Suprapubic skin (tissue), 4 donors: ENCODE data around the gene KDM4B.

ENCODE experiments used
- CTCF ChIP-seq, 2 donors: fragments of 200-600 bp in 1 of 2; fragments of 450-650 bp in 1 of 2; sonication (generic) in 1 of 2; IDR thresholded peaks; one replicate each; pipeline ENCODE4 v1.5.1; 2016 to 2019; ENCODE audit warnings: antibody characterized with exemption in 2 of 2, mild to moderate bottlenecking in 1 of 2, moderate library complexity in 1 of 2
- EP300 ChIP-seq: sonication (generic); formaldehyde crosslinking; IDR thresholded peaks from one replicate; pipeline ENCODE4 v1.6.1; 2017; ENCODE audit warnings: antibody characterized with exemption
- POLR2A ChIP-seq, 2 donors: fragments of 450-650 bp; IDR thresholded peaks; one replicate each; pipeline ENCODE4 v1.6.1; 2017; ENCODE audit warnings: antibody characterized with exemption in 2 of 2, mild to moderate bottlenecking in 2 of 2, moderate library complexity in 2 of 2
- POLR2AphosphoS5 ChIP-seq, 3 donors: sonication (generic); formaldehyde crosslinking; IDR thresholded peaks; one replicate each; pipeline ENCODE4 v1.6.1; 2017; ENCODE audit warnings: antibody characterized with exemption in 3 of 3

- peak in 1 of 2 donors; percentile 10 for TF ChIP-seq CTCF (IDR thresholded peaks at IDR 0.05)
- TF ChIP-seq POLR2A (IDR thresholded peaks at IDR 0.05): no peak
- TF ChIP-seq POLR2AphosphoS5 (IDR thresholded peaks at IDR 0.05): no peak
- TF ChIP-seq EP300: no peak
Measured at GRCh38 chr19:5045956-5046338, 77.0 kb downstream of the KDM4B start.
